CD14-positive monocyte (primary cell): ENCODE data around the gene TUBE1. TPM values are rescaled to one million over a fixed set of nuclear protein-coding genes. Genes with fewer than 3 reads are reported as not detected.

ENCODE experiments used
- DNase-seq, 3 donors: peaks; one replicate each; pipeline ENCODE4 v3.0.0-alpha.2; 2011 to 2022
- H2AFZ ChIP-seq: 2 replicates; pipeline ENCODE4 v1.6.0; 2012; ENCODE audit warnings: mild to moderate bottlenecking, low read depth, low read length, inconsistent platforms; ENCODE audit not compliant: insufficient read depth, poor library complexity, severe bottlenecking
- H3K27ac ChIP-seq, 2 donors: 1 replicate in 1 of 2; 2 replicates in 1 of 2; pipeline ENCODE4 v1.5.1; 2012 to 2013; ENCODE audit warnings: low read length in 2 of 2, control low read depth in 1 of 2, inconsistent platforms in 1 of 2, low read depth in 1 of 2, mild to moderate bottlenecking in 1 of 2
- H3K27me3 ChIP-seq, 2 donors: one replicate each; pipeline versions ENCODE4 v1.6.0 to v1.6.1; 2011 to 2013; ENCODE audit warnings: low read length in 2 of 2; ENCODE audit not compliant: control insufficient read depth in 2 of 2, insufficient read depth in 2 of 2
- H3K36me3 ChIP-seq, 2 donors: replicated peaks in 1 of 2; 1 replicate in 1 of 2; 2 replicates in 1 of 2; pipeline versions ENCODE4 v1.5.1 to v1.6.1; 2012 to 2013; ENCODE audit warnings: low read length in 2 of 2, control low read depth in 1 of 2, inconsistent platforms in 1 of 2, mild to moderate bottlenecking in 1 of 2; ENCODE audit not compliant: insufficient read depth in 2 of 2, control insufficient read depth in 1 of 2
- H3K4me1 ChIP-seq, 2 donors: 1 replicate in 1 of 2; 2 replicates in 1 of 2; pipeline versions ENCODE4 v1.5.1 to v1.6.1; 2012 to 2013; ENCODE audit warnings: low read length in 2 of 2, control low read depth in 1 of 2, inconsistent platforms in 1 of 2, mild to moderate bottlenecking in 1 of 2, moderate library complexity in 1 of 2; ENCODE audit not compliant: insufficient read depth in 2 of 2, control insufficient read depth in 1 of 2
- H3K4me2 ChIP-seq: replicated peaks from 2 replicates; pipeline ENCODE3; 2012; ENCODE audit warnings: low read length, moderate library complexity, mild to moderate bottlenecking; ENCODE audit not compliant: poor library complexity, severe bottlenecking; ENCODE audit errors: extremely low read depth
- H3K4me3 ChIP-seq, 3 experiments: fragments of 200-600 bp in 1 of 3; sonication (generic) in 1 of 3; replicated peaks in 1 of 3; 1 replicate in 2 of 3; 2 replicates in 1 of 3; pipeline ENCODE4 v1.5.1; 2011 to 2013; ENCODE audit warnings: low read length in 3 of 3, mild to moderate bottlenecking in 3 of 3, control low read depth in 2 of 3, low read depth in 2 of 3, inconsistent platforms in 1 of 3, moderate library complexity in 1 of 3
- H3K79me2 ChIP-seq: 2 replicates; pipeline ENCODE4 v1.6.0; 2012; ENCODE audit warnings: mild to moderate bottlenecking, control low read depth, inconsistent platforms, low read length, moderate library complexity; ENCODE audit not compliant: insufficient read depth
- H3K9ac ChIP-seq: 2 replicates; pipeline ENCODE4 v1.6.0; 2017; ENCODE audit warnings: low read length, mild to moderate bottlenecking; ENCODE audit not compliant: insufficient read depth, poor library complexity, severe bottlenecking
- H3K9me3 ChIP-seq, 2 donors: replicated peaks in 1 of 2; 1 replicate in 1 of 2; 2 replicates in 1 of 2; pipeline versions ENCODE4 v1.5.1 to v1.6.1; 2012 to 2013; ENCODE audit warnings: low read length in 2 of 2, control low read depth in 1 of 2; ENCODE audit not compliant: control insufficient read depth in 1 of 2, insufficient read depth in 1 of 2
- H4K20me1 ChIP-seq: 2 replicates; pipeline ENCODE4 v1.6.0; 2012; ENCODE audit warnings: mild to moderate bottlenecking, low read length, control low read depth, moderate library complexity; ENCODE audit not compliant: insufficient read depth
- H3K27ac Mint-ChIP-seq, 7 donors: one replicate each; pipeline ENCODE4 v1.8.0; 2020; ENCODE audit warnings: mild to moderate bottlenecking in 7 of 7, mixed read lengths in 7 of 7, moderate library complexity in 6 of 7, inconsistent platforms in 2 of 7
- H3K27me3 Mint-ChIP-seq, 3 donors: one replicate each; pipeline ENCODE4 v1.8.0; 2021 to 2022; ENCODE audit warnings: low read depth in 3 of 3, mild to moderate bottlenecking in 3 of 3, mixed read lengths in 3 of 3, moderate library complexity in 3 of 3, inconsistent platforms in 1 of 3
- H3K36me3 Mint-ChIP-seq, 2 donors: one replicate each; pipeline ENCODE4 v1.8.0; 2020; ENCODE audit warnings: mixed read lengths in 2 of 2, inconsistent platforms in 1 of 2, mild to moderate bottlenecking in 1 of 2
- H3K4me1 Mint-ChIP-seq: one replicate; pipeline ENCODE4 v1.8.0; 2020; ENCODE audit warnings: mild to moderate bottlenecking, mixed read lengths
- H3K4me3 Mint-ChIP-seq, 2 donors: one replicate each; pipeline ENCODE4 v1.8.0; 2020; ENCODE audit warnings: mild to moderate bottlenecking in 2 of 2, mixed read lengths in 2 of 2, moderate library complexity in 1 of 2
- H3K9me3 Mint-ChIP-seq, 7 donors: one replicate each; pipeline ENCODE4 v1.8.0; 2020 to 2022; ENCODE audit warnings: mixed read lengths in 7 of 7, mild to moderate bottlenecking in 6 of 7, moderate library complexity in 6 of 7, inconsistent platforms in 2 of 7
- WGBS: methylation state at CpG from one replicate; pipeline ENCODE4 v1.1.5; 2013; ENCODE audit warnings: missing lambda C conversion rate; ENCODE audit not compliant: insufficient coverage; 5-methylcytosine and 5-hydroxymethylcytosine counted together
- intact Hi-C, 2 donors: fragments of 100-400 bp; cut with micrococcal nuclease; formaldehyde crosslinking; loops; one replicate each; pipeline versions ENCODE4 v1.15.0 to v1.15.1; 2023
- polyA plus RNA-seq, 3 donors: library from polyadenylated mRNA; depleted of rRNA in 1 of 3; unstranded in 2 of 3; stranded (reverse) in 1 of 3; fragments of 300-500 nt in 2 of 3; fragments of >200 nt in 1 of 3; fragmentation: Illumina TruSeq in 2 of 3; gene quantifications; 1 replicate in 2 of 3; 2 replicates in 1 of 3; pipeline ENCODE4 v1.2.3, GENCODE V29; 2012 to 2021
- TF ChIP-seq, protein P1 (sequence below): fragments of 200-600 bp; IDR thresholded peaks from one replicate; pipeline ENCODE4 v1.8.0; 2022; ENCODE audit warnings: antibody characterized with exemption, mild to moderate bottlenecking

TUBE1 gene
- polyA plus RNA-seq, 3 donors = 2.1 to 4.6 (median 2.7) TPM

DNA sequence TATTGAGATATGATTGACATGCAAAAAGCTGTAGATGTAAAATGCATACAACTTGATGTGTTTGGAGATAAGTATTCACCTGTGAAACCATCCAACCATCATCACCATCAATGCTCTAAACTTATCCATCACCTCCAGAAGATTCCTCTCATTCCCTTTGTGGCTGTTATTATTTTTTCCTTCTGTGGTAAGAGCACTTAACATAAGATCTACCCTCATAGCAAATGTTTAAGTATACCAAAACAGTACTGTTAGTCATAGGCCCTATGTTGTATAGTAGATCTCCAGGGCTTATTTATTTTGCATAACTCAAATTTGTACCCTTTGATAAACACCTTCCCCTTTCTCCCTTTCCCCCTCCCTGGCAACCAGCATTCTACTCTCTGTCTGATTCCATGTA is 64.5 kb downstream of the TUBE1 start:
- intact Hi-C loops = no loop called here
- H3K27me3 ChIP-seq = no peaks in the 10 kb centered on the region
- Mint-ChIP-seq H3K27me3 (peaks cover 0 to 4% (median 0%) of the 10 kb centered on the region in 3 donors), H3K4me3 (no peak overlapping the region), H3K27ac (no peak overlapping the region), H3K9me3 (peaks cover 0 to 8% (median 4%) of the 10 kb centered on the region in 7 donors), H3K4me1 (no peaks in the 10 kb centered on the region), H3K36me3 (no peaks in the 10 kb centered on the region)
- H3K27ac ChIP-seq = no peak overlapping the region
- no peak overlapping the region for H3K4me3 ChIP-seq
- DNase-seq = no peak
- H3K9ac ChIP-seq = no peak overlapping the region
- no peaks in the 10 kb centered on the region for H3K79me2 ChIP-seq
- H3K4me1 ChIP-seq = no peaks in the 10 kb centered on the region
- H3K36me3 ChIP-seq = no peaks in the 10 kb centered on the region
- H2AFZ ChIP-seq = no peak overlapping the region
- H3K4me2 ChIP-seq = no peak overlapping the region
- no peaks in the 10 kb centered on the region for H3K9me3 ChIP-seq
- TF ChIP-seq, protein P1, sequence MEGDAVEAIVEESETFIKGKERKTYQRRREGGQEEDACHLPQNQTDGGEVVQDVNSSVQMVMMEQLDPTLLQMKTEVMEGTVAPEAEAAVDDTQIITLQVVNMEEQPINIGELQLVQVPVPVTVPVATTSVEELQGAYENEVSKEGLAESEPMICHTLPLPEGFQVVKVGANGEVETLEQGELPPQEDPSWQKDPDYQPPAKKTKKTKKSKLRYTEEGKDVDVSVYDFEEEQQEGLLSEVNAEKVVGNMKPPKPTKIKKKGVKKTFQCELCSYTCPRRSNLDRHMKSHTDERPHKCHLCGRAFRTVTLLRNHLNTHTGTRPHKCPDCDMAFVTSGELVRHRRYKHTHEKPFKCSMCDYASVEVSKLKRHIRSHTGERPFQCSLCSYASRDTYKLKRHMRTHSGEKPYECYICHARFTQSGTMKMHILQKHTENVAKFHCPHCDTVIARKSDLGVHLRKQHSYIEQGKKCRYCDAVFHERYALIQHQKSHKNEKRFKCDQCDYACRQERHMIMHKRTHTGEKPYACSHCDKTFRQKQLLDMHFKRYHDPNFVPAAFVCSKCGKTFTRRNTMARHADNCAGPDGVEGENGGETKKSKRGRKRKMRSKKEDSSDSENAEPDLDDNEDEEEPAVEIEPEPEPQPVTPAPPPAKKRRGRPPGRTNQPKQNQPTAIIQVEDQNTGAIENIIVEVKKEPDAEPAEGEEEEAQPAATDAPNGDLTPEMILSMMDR = no peak
- H4K20me1 ChIP-seq = no peaks in the 10 kb centered on the region

DNA sequence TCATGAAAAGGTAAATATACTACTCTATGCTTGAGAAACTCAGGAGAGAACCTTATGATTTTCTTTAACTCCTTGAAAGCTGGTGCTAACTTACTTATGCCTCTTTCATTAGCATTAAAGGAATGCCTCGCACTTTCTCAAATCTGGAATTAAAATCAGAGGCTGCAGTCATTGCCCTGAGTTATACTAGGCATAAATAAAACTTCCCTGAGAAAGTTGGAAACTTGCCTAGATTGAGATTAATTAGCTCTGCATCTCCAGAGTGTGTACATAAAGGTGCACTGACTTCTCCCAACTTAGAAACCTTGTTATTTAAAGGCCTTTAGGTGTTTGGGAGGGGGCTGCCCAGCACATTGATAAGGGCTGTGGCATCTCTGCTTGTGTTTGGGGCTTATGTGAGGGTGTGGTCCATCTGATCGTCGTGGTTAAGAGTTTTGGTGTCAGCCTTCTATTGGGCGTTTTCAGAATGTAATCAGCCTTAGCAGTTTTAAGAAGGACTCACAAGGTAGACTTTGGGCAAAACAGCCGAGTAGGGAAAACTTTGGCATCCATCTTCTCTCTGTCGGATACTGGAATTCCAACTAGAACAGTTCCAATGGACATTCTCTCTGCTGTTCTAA is 65.5 kb downstream of the TUBE1 start:
- Histone ChIP-seq H3K4me3 (no peak overlapping the region), H3K4me2 (no peak overlapping the region), H3K4me1 (no peaks in the 10 kb centered on the region), H2AFZ (no peak overlapping the region), H3K27me3 (no peaks in the 10 kb centered on the region), H4K20me1 (no peaks in the 10 kb centered on the region), H3K79me2 (no peaks in the 10 kb centered on the region), H3K9me3 (no peaks in the 10 kb centered on the region), H3K9ac (no peak overlapping the region), H3K27ac (no peak overlapping the region), H3K36me3 (no peaks in the 10 kb centered on the region)
- H3K27ac Mint-ChIP-seq = no peak overlapping the region
- H3K27me3 Mint-ChIP-seq = peaks cover 0 to 4% (median 0%) of the 10 kb centered on the region in 3 donors
- intact Hi-C loops = no loop called here
- H3K9me3 Mint-ChIP-seq = peaks cover 0 to 8% (median 4%) of the 10 kb centered on the region in 7 donors
- no peaks in the 10 kb centered on the region for H3K4me1 Mint-ChIP-seq
- H3K4me3 Mint-ChIP-seq = no peak overlapping the region
- no peaks in the 10 kb centered on the region for H3K36me3 Mint-ChIP-seq
- TF ChIP-seq, protein P1 = no peak
- no peak for DNase-seq
- 88% methylated on average over 5 of the region's 6 CpGs for WGBS

Other genes starting within 250 kb of the TUBE1 start
- gene FYN, start 214.0 kb downstream of the TUBE1 start, polyA plus RNA-seq = 100 to 1,000 TPM in 2 of 3 donors, 10 to 100 TPM in 1; 88.4 to 149 (median 114) TPM
- not detected for gene CCN6, start 33.4 kb downstream of the TUBE1 start, polyA plus RNA-seq
- under 1 TPM in 2 of 3 donors, not detected in 1; 0.03 to 0.64 TPM for gene FAM229B, start 109 bp upstream of the TUBE1 start, polyA plus RNA-seq
- not detected for gene LAMA4, start 167.1 kb upstream of the TUBE1 start, polyA plus RNA-seq